IMR-90 (cell line): Measurements from ENCODE around the gene ZNF71. TPM values are rescaled to one million over a fixed set of nuclear protein-coding genes. Genes with fewer than 3 reads are reported as not detected.

ENCODE experiments used
- ATAC-seq: fragments of 200-7000 bp; cut with Tn5 transposase; 2 replicates; pipeline ENCODE4 v1.9.1; 2020; ENCODE audit warnings: low read depth, mild to moderate bottlenecking, moderate library complexity
- BruUV-seq: library from RNA; stranded (reverse); fragments of 400-500 nt; replicated peaks from 2 replicates; lab custom pipeline; 2021; lab: Mats Ljungman, UMichigan
- CTCF ChIA-PET: fragments of 300-600 bp; formaldehyde crosslinking; extraction: SDS; loops from one replicate; lab custom pipeline; 2021; ENCODE audit warnings: antibody characterized with exemption; lab: Yijun Ruan, JAX
- POLR2A ChIA-PET: fragments of 300-600 bp; sonication (Branson Sonifier 250); formaldehyde crosslinking; loops from one replicate; lab custom pipeline; 2022; ENCODE audit warnings: antibody characterized with exemption; ENCODE audit not compliant: unreplicated experiment; lab: Charles Lee
- DNase-seq: peaks from one replicate; pipeline ENCODE4 v3.0.0; 2013
- H2AFZ ChIP-seq: replicated peaks from 2 replicates; pipeline ENCODE3; 2013; ENCODE audit warnings: low read length, mild to moderate bottlenecking; ENCODE audit not compliant: poor library complexity
- H2AK5ac ChIP-seq: 2 replicates; pipeline ENCODE4 v1.6.1; 2013; ENCODE audit warnings: low read depth, low read length, inconsistent platforms
- H2AK9ac ChIP-seq: replicated peaks from 2 replicates; pipeline ENCODE3; 2013; ENCODE audit warnings: mild to moderate bottlenecking, low read depth, low read length, moderate library complexity; ENCODE audit not compliant: poor library complexity
- H2BK120ac ChIP-seq: 2 replicates; pipeline ENCODE4 v1.6.1; 2013; ENCODE audit warnings: low read depth, low read length, inconsistent platforms
- H2BK15ac ChIP-seq: 3 replicates; pipeline ENCODE4 v1.6.1; 2013; ENCODE audit warnings: low read depth, low read length, inconsistent platforms
- H2BK20ac ChIP-seq: 2 replicates; pipeline ENCODE4 v1.6.1; 2013; ENCODE audit warnings: low read depth, mild to moderate bottlenecking, inconsistent platforms, low read length, moderate library complexity
- H2BK5ac ChIP-seq: 2 replicates; pipeline ENCODE4 v1.6.1; 2013; ENCODE audit warnings: mild to moderate bottlenecking, low read depth, low read length, inconsistent platforms; ENCODE audit not compliant: poor library complexity, severe bottlenecking
- H3K14ac ChIP-seq: replicated peaks from 2 replicates; pipeline ENCODE4 v1.6.1; 2013; ENCODE audit warnings: low read depth, low read length, inconsistent platforms
- H3K18ac ChIP-seq: 2 replicates; pipeline ENCODE4 v1.6.1; 2013; ENCODE audit warnings: low read depth, low read length, control low read depth
- H3K23ac ChIP-seq: 2 replicates; pipeline ENCODE4 v1.6.1; 2013; ENCODE audit warnings: low read depth, low read length, inconsistent platforms
- H3K27ac ChIP-seq: 2 replicates; pipeline ENCODE4 v1.5.1; 2013; ENCODE audit warnings: mild to moderate bottlenecking, control low read depth, low read length; ENCODE audit not compliant: insufficient read depth
- H3K27me3 ChIP-seq: 2 replicates; pipeline ENCODE4 v1.6.1; 2013; ENCODE audit warnings: low read length; ENCODE audit not compliant: control insufficient read depth, insufficient read depth
- H3K36me3 ChIP-seq: 2 replicates; pipeline ENCODE4 v1.6.1; 2013; ENCODE audit warnings: low read length, mixed read lengths; ENCODE audit not compliant: control insufficient read depth, insufficient read depth
- H3K4ac ChIP-seq: 2 replicates; pipeline ENCODE4 v1.6.1; 2013; ENCODE audit warnings: low read depth, low read length, inconsistent platforms
- H3K4me1 ChIP-seq: 2 replicates; pipeline ENCODE4 v1.6.1; 2013; ENCODE audit warnings: low read length, mixed read lengths; ENCODE audit not compliant: control insufficient read depth, insufficient read depth
- H3K4me2 ChIP-seq: 2 replicates; pipeline ENCODE4 v1.6.1; 2013; ENCODE audit warnings: low read depth, mild to moderate bottlenecking, control low read depth, low read length, moderate library complexity
- H3K4me3 ChIP-seq: 2 replicates; pipeline ENCODE4 v1.5.1; 2013; ENCODE audit warnings: low read depth, mild to moderate bottlenecking, control low read depth, low read length, moderate library complexity; ENCODE audit not compliant: insufficient read depth
- H3K56ac ChIP-seq: 2 replicates; pipeline ENCODE4 v1.6.1; 2013; ENCODE audit warnings: low read length, inconsistent platforms; ENCODE audit not compliant: insufficient read depth; ENCODE audit errors: extremely low read depth
- H3K79me1 ChIP-seq, 2 experiments: 2 replicates each; pipeline ENCODE4 v1.6.1; 2013; ENCODE audit warnings: low read length in 2 of 2, inconsistent platforms in 1 of 2, low read depth in 1 of 2
- H3K9ac ChIP-seq: 2 replicates; pipeline ENCODE4 v1.6.1; 2013; ENCODE audit warnings: low read depth, low read length, control low read depth
- H3K9me1 ChIP-seq: 2 replicates; pipeline ENCODE4 v1.6.1; 2013; ENCODE audit warnings: low read length, inconsistent platforms; ENCODE audit not compliant: insufficient read depth
- H3K9me3 ChIP-seq: 2 replicates; pipeline ENCODE4 v1.6.1; 2013; ENCODE audit warnings: low read length; ENCODE audit not compliant: control insufficient read depth, insufficient read depth
- H4K20me1 ChIP-seq: 2 replicates; pipeline ENCODE4 v1.6.1; 2013; ENCODE audit warnings: low read length, inconsistent platforms; ENCODE audit not compliant: insufficient read depth
- H4K5ac ChIP-seq: 2 replicates; pipeline ENCODE4 v1.6.1; 2013; ENCODE audit warnings: mild to moderate bottlenecking, low read depth, low read length, control low read depth
- H4K8ac ChIP-seq, 2 experiments: 2 replicates each; pipeline ENCODE4 v1.6.1; 2013; ENCODE audit warnings: low read depth in 2 of 2, low read length in 2 of 2, control low read depth in 1 of 2, inconsistent platforms in 1 of 2
- H4K91ac ChIP-seq: 2 replicates; pipeline ENCODE4 v1.6.1; 2013; ENCODE audit warnings: low read depth, low read length, inconsistent platforms; ENCODE audit not compliant: insufficient read depth
- BHLHE40 ChIP-seq: fragments of 150-350 bp; IDR thresholded peaks from 2 replicates; pipeline ENCODE4 v1.6.1; 2016; ENCODE audit warnings: mild to moderate bottlenecking, low read depth, low read length
- CEBPB ChIP-seq: IDR thresholded peaks from 2 replicates; pipeline ENCODE4 v1.6.1; 2012; ENCODE audit warnings: low read depth, low read length, improper control_type of control experiment
- CHD1 ChIP-seq: IDR thresholded peaks from 2 replicates; pipeline ENCODE4 v1.6.1; 2012; ENCODE audit warnings: low read depth, low read length, improper control_type of control experiment
- CTCF ChIP-seq: conservative IDR thresholded peaks from 2 replicates; pipeline ENCODE4 v1.5.1; 2012; ENCODE audit warnings: mild to moderate bottlenecking, low read depth, low read length, improper control_type of control experiment
- ELK1 ChIP-seq: fragments of 150-350 bp; IDR thresholded peaks from 2 replicates; pipeline ENCODE4 v1.6.1; 2016; ENCODE audit warnings: low read depth, mild to moderate bottlenecking, low read length, moderate library complexity, borderline replicate concordance
- FOS ChIP-seq: fragments of 150-350 bp; IDR thresholded peaks from 2 replicates; pipeline ENCODE4 v1.6.1; 2016; ENCODE audit warnings: low read depth, low read length
- MAFK ChIP-seq: IDR thresholded peaks from 2 replicates; pipeline ENCODE4 v1.6.1; 2012; ENCODE audit warnings: low read depth, low read length, improper control_type of control experiment
- MAZ ChIP-seq: IDR thresholded peaks from 2 replicates; pipeline ENCODE4 v1.6.1; 2012; ENCODE audit warnings: low read depth, mild to moderate bottlenecking, low read length, improper control_type of control experiment, moderate library complexity, borderline replicate concordance
- MXI1 ChIP-seq: IDR thresholded peaks from 2 replicates; pipeline ENCODE4 v1.6.1; 2012; ENCODE audit warnings: low read depth, mild to moderate bottlenecking, low read length, moderate library complexity, borderline replicate concordance
- NFE2L2 ChIP-seq: fragments of 150-350 bp; IDR thresholded peaks from 2 replicates; pipeline ENCODE4 v1.6.1; 2016; ENCODE audit warnings: low read depth, mild to moderate bottlenecking, low read length
- POLR2A ChIP-seq: IDR thresholded peaks from 2 replicates; pipeline ENCODE4 v1.6.1; 2012; ENCODE audit warnings: mild to moderate bottlenecking, low read depth, low read length
- RAD21 ChIP-seq: IDR thresholded peaks from 2 replicates; pipeline ENCODE4 v1.6.1; 2012; ENCODE audit warnings: low read length, improper control_type of control experiment
- RCOR1 ChIP-seq: IDR thresholded peaks from 2 replicates; pipeline ENCODE4 v1.6.1; 2012; ENCODE audit warnings: mild to moderate bottlenecking, low read length, improper control_type of control experiment; ENCODE audit not compliant: insufficient replicate concordance
- RFX5 ChIP-seq: IDR thresholded peaks from 2 replicates; pipeline ENCODE4 v1.8.0; 2012; ENCODE audit warnings: low read depth, mild to moderate bottlenecking, low read length, moderate library complexity
- SMC3 ChIP-seq: fragments of 150-350 bp; IDR thresholded peaks from 2 replicates; pipeline ENCODE4 v1.6.1; 2016; ENCODE audit warnings: low read depth, mild to moderate bottlenecking, antibody characterized with exemption, low read length, moderate library complexity
- USF2 ChIP-seq: fragments of 150-350 bp; IDR thresholded peaks from 2 replicates; pipeline ENCODE4 v1.6.1; 2017; ENCODE audit warnings: mild to moderate bottlenecking, antibody characterized with exemption, low read length, low read depth
- WGBS, 2 experiments: methylation state at CpG; one replicate each; pipeline versions ENCODE4 v1.1.5 to v1.1.7; 2013; ENCODE audit warnings: missing lambda C conversion rate in 2 of 2; ENCODE audit not compliant: insufficient read length in 1 of 2; ENCODE audit errors: extremely low coverage in 2 of 2; 5-methylcytosine and 5-hydroxymethylcytosine counted together
- dilution Hi-C: fragments of 300-500 bp; cut with HindIII; formaldehyde crosslinking; loops from one replicate; pipeline ENCODE4 v1.14.3; 2018; ENCODE audit warnings: low sequenced_read_pairs; ENCODE audit not compliant: unreplicated experiment
- in situ Hi-C: fragments of 300-500 bp; cut with MboI; formaldehyde crosslinking; loops from 3 replicates; pipeline ENCODE4 v1.14.3; 2019; ENCODE audit warnings: low sequenced_read_pairs, inconsistent platforms, mixed read lengths
- intact Hi-C: fragments of 100-400 bp; cut with micrococcal nuclease; formaldehyde crosslinking; loops from 2 replicates; pipeline ENCODE4 v1.10.0; 2022
- polyA plus RNA-seq, 3 experiments: library from polyadenylated mRNA; depleted of rRNA; stranded (reverse); fragments of >200 nt; gene quantifications; 2 replicates each; pipeline ENCODE4 v1.2.3, GENCODE V29; 2012; ENCODE audit warnings: low replicate concordance in 1 of 3
- total RNA-seq: library from RNA; depleted of rRNA; stranded (reverse); fragments of >200 nt; gene quantifications from 2 replicates; pipeline ENCODE4 v1.2.3, GENCODE V29; 2012

Gene ZNF71
- total and polyA plus RNA-seq, 2 of the 4 experiments (the other 2 are of a cell fraction): 7.9 to 9.3 TPM

GRCh38 chr19:56595548-56595899 lies 422 bp downstream of the ZNF71 start:
- H3K27me3 ChIP-seq: no peaks in the 10 kb centered on the region
- H2BK15ac ChIP-seq: no peak overlapping the region
- peak overlapping the region; percentile 98 for H2AFZ ChIP-seq
- BruUV-seq: no TSS peak
- TF ChIP-seq NFE2L2 (no peak), MAFK (no peak), POLR2A (no peak), ELK1 (no peak), SMC3 (no peak), RFX5 (no peak), MXI1 (no peak), MAZ (no peak), RAD21 (no peak), BHLHE40 (no peak), RCOR1 (no peak), USF2 (no peak), CHD1 (no peak), CEBPB (no peak), CTCF (no peak), FOS (no peak)
- WGBS, 2 experiments: 0% methylated on average over 1 of the region's 4 CpGs; no CpG with 5 or more reads in 1 of the 2 experiments
- peak overlapping the region; percentile 38; the same call in 1 of the 2 replicates for H4K91ac ChIP-seq
- no peak overlapping the region for H2BK20ac ChIP-seq
- peaks cover 11% of the 10 kb centered on the region for H3K9me3 ChIP-seq
- H3K4me3 ChIP-seq: peak overlapping the region; percentile 96
- CTCF ChIA-PET: interaction anchor here (1.0 kb wide), 1 partner anchor 9 kb away, joined by 3 read pairs; no protein-coding TSS in a partner anchor
- H3K27ac ChIP-seq: peak overlapping the region; percentile 41
- peak overlapping the region; percentile 69; the same call in 1 of the 2 replicates for H3K56ac ChIP-seq
- H3K9me1 ChIP-seq: peaks cover 6% of the 10 kb centered on the region
- peak overlapping the region; percentile 88 for H3K9ac ChIP-seq
- DNase-seq: peak; percentile 9
- peak overlapping the region; percentile 98 for H2AK5ac ChIP-seq
- dilution Hi-C loops (no loop called here), in situ Hi-C loops (no loop called here), intact Hi-C loops (loop anchor here (2.0 to 10.0 kb wide), 2 partner anchors 57 to 121 kb away; partner anchors contain the start of genes ZFP28 and ZNF667)
- H3K4ac ChIP-seq: peak overlapping the region; percentile 69
- no peak overlapping the region for H2BK120ac ChIP-seq
- peak overlapping the region; percentile 74 to 89; a peak in 3 of 4 replicates for H4K8ac ChIP-seq
- H3K4me1 ChIP-seq: peaks cover 2% of the 10 kb centered on the region; the same call in 1 of the 2 replicates
- H4K5ac ChIP-seq: peak overlapping the region; percentile 13
- peaks cover 6 to 20% of the 10 kb centered on the region in 2 experiments for H3K79me1 ChIP-seq
- H3K18ac ChIP-seq: no peak overlapping the region
- 0 out of 2 replicates have a peak, but pooled peaks cover 6% of the 10 kb centered on the region for H4K20me1 ChIP-seq
- H2BK5ac ChIP-seq: peak overlapping the region; percentile 31
- peaks cover 14% of the 10 kb centered on the region for H3K36me3 ChIP-seq
- POLR2A ChIA-PET: no interaction called here
- H3K4me2 ChIP-seq: peak overlapping the region; percentile 89
- peak overlapping the region; percentile 98 for H3K14ac ChIP-seq
- peak; percentile 45 for ATAC-seq
- H2AK9ac ChIP-seq: peak overlapping the region; percentile 98
- H3K23ac ChIP-seq: peak overlapping the region; percentile 93
